ENCODE measurements around the gene FSCN2. TPM values are rescaled to one million over a fixed set of nuclear protein-coding genes. Genes with fewer than 3 reads are reported as not detected.
A peak's percentile ranks its signal among the peaks of the same experiment; 100 is the strongest.

FSCN2 gene
- total RNA-seq, 3 donors from 2014 or later (not counting 1 experiment from before 2014, with no cell fraction given): 0.26 to 2.6 (median 1.0) TPM

DNA sequence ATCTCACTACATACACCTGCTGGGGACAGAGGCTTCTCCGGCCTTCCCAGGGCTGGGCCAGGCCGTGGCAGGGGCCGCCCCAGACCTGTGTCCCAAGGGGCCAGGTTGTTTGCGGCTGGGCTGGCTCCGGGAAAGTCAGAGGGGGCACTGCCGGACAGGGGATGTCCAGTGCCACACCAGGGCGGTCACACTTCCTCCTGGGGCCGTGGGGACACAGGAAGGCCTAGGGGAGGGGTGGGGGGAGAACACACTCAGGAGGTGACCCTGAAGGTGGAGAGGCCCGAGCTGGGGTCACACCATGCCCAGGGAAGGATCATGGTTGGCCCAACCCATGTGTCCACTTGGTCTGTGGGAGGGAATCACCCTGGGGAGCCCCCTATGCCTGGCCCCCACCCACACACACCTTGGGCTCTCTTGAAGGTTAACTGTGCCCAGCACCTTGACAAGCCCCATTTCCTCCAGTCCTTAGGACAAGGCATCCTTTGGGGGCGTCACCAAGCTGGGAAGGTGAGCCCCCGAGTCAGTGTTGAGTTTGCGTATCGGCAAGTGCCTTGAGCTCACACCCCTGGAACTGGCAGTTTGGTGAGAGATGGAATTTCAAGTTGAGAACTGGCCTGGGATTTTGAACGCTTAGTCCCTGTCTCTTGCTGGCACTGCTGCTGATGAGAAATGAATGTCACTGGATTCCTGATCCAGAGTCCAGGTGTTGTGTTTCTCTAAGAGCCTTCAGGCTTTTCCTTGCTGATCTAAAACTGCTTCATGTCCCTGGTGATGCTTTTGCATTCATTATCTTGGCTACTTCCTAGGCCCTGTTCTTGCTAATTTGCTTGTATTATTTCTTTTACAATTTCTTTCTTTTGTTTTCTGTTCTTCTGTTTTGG lies 7.9 kb upstream of the FSCN2 start:
- Mint-ChIP-seq H3K4me3 (peak overlapping the region; percentile 59), H3K27me3 (ENCODE audit: low read depth in 2 of 2) (peaks cover 0 to 2% of the 10 kb centered on the region in 2 donors), H3K36me3 (no peaks in the 10 kb centered on the region), H3K27ac (no peak overlapping the region), H3K9me3 (no peaks in the 10 kb centered on the region), H3K4me1 (peaks cover 14 to 26% of the 10 kb centered on the region in 2 donors)
- Histone ChIP-seq H3K36me3 (ENCODE audit: control insufficient read depth, insufficient read depth, low read length) (no peaks in the 10 kb centered on the region), H3K9me3 (ENCODE audit: control insufficient read depth, insufficient read depth, low read length) (no peaks in the 10 kb centered on the region), H3K4me1 (ENCODE audit: control insufficient read depth, insufficient read depth, low read length) (peaks cover 51% of the 10 kb centered on the region), H3K4me3 (ENCODE audit: low read length) (no peak overlapping the region), H3K27me3 (ENCODE audit: control insufficient read depth, insufficient read depth, low read length) (peaks cover 10% of the 10 kb centered on the region), H3K27ac (ENCODE audit: low read length) (no peak overlapping the region)
- no peak for TF ChIP-seq CTCF (IDR thresholded peaks at IDR 0.05)
- ATAC-seq (no peak), DNase-seq (no peak)
- intact Hi-C loops (cut with micrococcal nuclease): no loop called here
- WGBS (ENCODE audit: insufficient coverage): 79% methylated on average over 14 of the region's 14 CpGs

DNA sequence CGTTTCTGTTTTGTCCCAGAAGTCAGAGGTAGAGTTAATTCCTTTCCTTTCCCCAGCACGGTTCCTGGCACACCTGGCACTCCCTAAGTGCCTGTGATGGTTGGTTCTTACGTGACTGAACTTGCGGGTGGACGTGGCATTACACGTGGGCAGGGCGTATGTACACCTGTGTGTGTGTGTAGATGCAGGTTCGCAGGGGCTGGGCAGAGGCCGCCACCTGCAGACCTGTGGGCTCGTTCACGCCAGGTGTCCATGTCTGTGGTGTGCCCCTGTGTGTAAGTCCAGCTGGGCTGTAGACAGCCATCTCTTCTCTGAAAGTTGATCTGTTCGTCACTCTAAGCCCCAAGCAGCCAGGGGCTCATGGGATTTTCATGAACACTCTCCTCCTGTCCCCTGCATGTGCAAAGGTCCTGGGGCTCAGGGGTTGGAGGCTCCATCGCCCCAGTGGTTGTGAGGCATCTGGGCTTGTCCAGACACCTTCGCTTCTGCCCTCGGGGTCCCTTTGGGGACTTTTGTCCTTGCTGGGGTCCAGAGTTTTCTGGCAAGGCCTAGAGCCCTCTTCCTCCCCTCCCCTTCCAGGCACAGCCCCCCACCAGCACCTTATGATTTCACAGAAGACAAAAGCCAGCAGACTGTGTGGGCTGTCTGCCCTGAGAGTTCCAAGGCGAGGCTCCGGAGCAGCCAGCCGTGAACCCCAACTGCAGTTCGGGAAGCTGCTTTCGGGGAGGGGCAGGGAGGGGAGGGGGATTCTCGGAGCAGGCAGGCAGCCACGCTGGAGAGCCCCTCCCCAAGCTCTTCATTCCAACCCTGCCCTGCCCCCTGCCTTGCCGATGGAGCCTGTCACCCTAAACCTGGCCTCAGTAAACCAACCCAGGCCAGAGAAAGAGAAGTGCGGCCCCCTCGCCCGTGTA lies 5.4 kb upstream of the FSCN2 start:
- Mint-ChIP-seq H3K27me3 (ENCODE audit: low read depth in 2 of 2) (peaks cover 0 to 2% of the 10 kb centered on the region in 2 donors), H3K36me3 (no peaks in the 10 kb centered on the region), H3K4me3 (no peak overlapping the region), H3K27ac (no peak overlapping the region), H3K9me3 (no peaks in the 10 kb centered on the region), H3K4me1 (peaks cover 5 to 9% of the 10 kb centered on the region in 2 donors)
- no peak overlapping the region for H3K4me3 ChIP-seq (ENCODE audit: low read length)
- no peaks in the 10 kb centered on the region for H3K9me3 ChIP-seq (ENCODE audit: control insufficient read depth, insufficient read depth, low read length)
- no peak for ATAC-seq
- peaks cover 26% of the 10 kb centered on the region for H3K4me1 ChIP-seq (ENCODE audit: control insufficient read depth, insufficient read depth, low read length)
- H3K27ac ChIP-seq (ENCODE audit: low read length): no peak overlapping the region
- whole genome bisulfite sequencing (ENCODE audit: insufficient coverage): 77% methylated on average over 24 of the region's 26 CpGs
- intact Hi-C loops (cut with micrococcal nuclease): no loop called here
- no peak for DNase-seq
- H3K27me3 ChIP-seq (ENCODE audit: control insufficient read depth, insufficient read depth, low read length): peaks cover 12% of the 10 kb centered on the region
- no peak for TF ChIP-seq CTCF (IDR thresholded peaks at IDR 0.05)
- H3K36me3 ChIP-seq (ENCODE audit: control insufficient read depth, insufficient read depth, low read length): no peaks in the 10 kb centered on the region

DNA sequence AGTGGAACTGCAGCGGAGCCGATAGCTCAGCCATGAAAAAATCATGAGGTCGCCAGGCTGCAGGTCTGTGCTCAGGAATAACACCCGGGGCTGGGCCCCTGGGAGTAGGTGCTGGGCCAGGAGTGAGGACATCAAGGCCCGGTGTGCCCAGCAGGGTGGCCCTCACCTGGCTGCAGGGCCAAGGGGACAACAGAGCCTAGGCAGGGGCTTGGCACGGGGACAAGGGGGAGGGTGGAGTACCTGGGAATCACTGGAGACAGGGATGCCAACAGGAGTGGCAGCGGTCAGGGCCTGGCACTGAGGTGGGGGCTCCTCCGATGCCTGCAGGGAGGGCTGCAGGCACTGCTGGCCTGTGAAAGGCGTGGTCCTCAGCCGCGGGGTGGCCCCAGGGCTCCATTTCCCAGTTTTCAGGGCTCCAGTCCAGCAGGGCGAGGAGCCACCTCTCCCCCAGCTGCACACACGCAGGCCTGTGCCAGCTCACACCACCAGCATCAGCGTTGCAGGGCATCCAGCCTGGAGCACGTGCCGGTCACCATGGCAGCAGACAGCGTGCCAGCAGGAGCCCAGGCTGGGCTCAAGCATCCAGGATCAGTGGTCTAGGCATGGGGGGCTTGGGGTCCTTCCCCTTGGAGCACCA lies 4.7 kb upstream of the FSCN2 start:
- Mint-ChIP-seq H3K27me3 (ENCODE audit: low read depth in 2 of 2) (peaks cover 0 to 2% of the 10 kb centered on the region in 2 donors), H3K36me3 (no peaks in the 10 kb centered on the region), H3K27ac (no peak overlapping the region), H3K9me3 (no peaks in the 10 kb centered on the region), H3K4me1 (peaks cover 0 to 1% of the 10 kb centered on the region in 2 donors), H3K4me3 (no peak overlapping the region)
- Histone ChIP-seq H3K4me1 (ENCODE audit: control insufficient read depth, insufficient read depth, low read length) (peaks cover 18% of the 10 kb centered on the region), H3K27ac (ENCODE audit: low read length) (no peak overlapping the region), H3K9me3 (ENCODE audit: control insufficient read depth, insufficient read depth, low read length) (no peaks in the 10 kb centered on the region), H3K4me3 (ENCODE audit: low read length) (no peak overlapping the region), H3K27me3 (ENCODE audit: control insufficient read depth, insufficient read depth, low read length) (peaks cover 12% of the 10 kb centered on the region), H3K36me3 (ENCODE audit: control insufficient read depth, insufficient read depth, low read length) (no peaks in the 10 kb centered on the region)
- WGBS (ENCODE audit: insufficient coverage): 61% methylated on average over 17 of the region's 17 CpGs
- ATAC-seq (no peak), DNase-seq (no peak)
- intact Hi-C loops (cut with micrococcal nuclease): no loop called here
- TF ChIP-seq CTCF (IDR thresholded peaks at IDR 0.05): no peak

All from natural killer cell (primary cell).